Psoas muscle (tissue), 8 donors: ENCODE data around the gene CCDC137. TPM values are rescaled to one million over a fixed set of nuclear protein-coding genes. Genes with fewer than 3 reads are reported as not detected.

Experiments
- ATAC-seq, 4 donors: fragments of 200-7000 bp; cut with Tn5 transposase; one replicate each; pipeline ENCODE4 v1.9.1; 2020; ENCODE audit warnings: moderate library complexity in 3 of 4, mild to moderate bottlenecking in 2 of 4
- DNase-seq, 2 donors: peaks; one replicate each; pipeline ENCODE4 v3.0.0-alpha.2; 2020
- H3K27ac ChIP-seq: fragments of 200-600 bp; one replicate; pipeline ENCODE4 v1.8.0; 2022
- H3K27me3 ChIP-seq, 3 donors: fragments of 200-600 bp in 1 of 3; one replicate each; pipeline versions ENCODE4 v1.6.1 to v1.8.0; 2013 to 2022; ENCODE audit warnings: low read length in 2 of 3, mild to moderate bottlenecking in 2 of 3, moderate library complexity in 1 of 3; ENCODE audit not compliant: insufficient read depth in 3 of 3
- H3K36me3 ChIP-seq, 2 donors: fragments of 200-600 bp in 1 of 2; one replicate each; pipeline versions ENCODE4 v1.6.1 to v1.8.0; 2013 to 2022; ENCODE audit warnings: low read depth in 1 of 2, mild to moderate bottlenecking in 1 of 2, moderate library complexity in 1 of 2; ENCODE audit not compliant: insufficient read depth in 1 of 2
- H3K4me1 ChIP-seq: fragments of 200-600 bp; one replicate; pipeline ENCODE4 v1.8.0; 2022
- H3K4me3 ChIP-seq: fragments of 200-600 bp; one replicate; pipeline ENCODE4 v1.8.0; 2022; ENCODE audit warnings: mild to moderate bottlenecking
- H3K9me3 ChIP-seq: fragments of 200-600 bp; one replicate; pipeline ENCODE4 v1.8.0; 2022
- CTCF ChIP-seq: fragments of 200-600 bp; IDR thresholded peaks from one replicate; pipeline ENCODE4 v1.8.0; 2022; ENCODE audit warnings: antibody characterized with exemption
- WGBS, 3 donors: extraction: QIAGEN DNeasy Blood & Tissue Kit; methylation state at CpG; one replicate each; pipeline versions ENCODE4 v1.1.6 to v1.1.7; 2013; 5-methylcytosine and 5-hydroxymethylcytosine counted together
- intact Hi-C, 2 donors: fragments of 100-400 bp; cut with DNase I; formaldehyde crosslinking; loops; one replicate each; pipeline versions ENCODE4 v1.11.0 to v1.14.2; 2022
- polyA plus RNA-seq, 3 donors: library from polyadenylated mRNA; stranded (reverse); fragments of 200-250 nt; gene quantifications; one replicate each; pipeline ENCODE4 v1.2.3, GENCODE V29; 2013
- total RNA-seq, 4 donors: library from RNA; stranded (reverse); fragmentation: NEBNext Ultra II Directional in 2 of 4; extraction: Animal tissue kit (Norgen Biotek cat#: 25700) in 2 of 4; gene quantifications; one replicate each; pipeline versions ENCODE4 v1.2.1 to v1.2.4, GENCODE V29; 2021 to 2023
- donor health status: healthy with polysubstance abuse.
- donor health status: DM: no; HTN: no; CAD: no; lungs with moderate emphysema.
- donor health status: Bipolar disorder and iron deficiency.
- donor health status: healthy.
- donor health status: DM: yes; HTN: yes; CAD: no.
- donor health status: DM: no; HTN: no; CAD: no.
- donor health status: DM: no; HTN: no; CAD: no.
- donor health status: DM: yes; HTN: yes; CAD: no.

The CCDC137 gene
- total and polyA plus RNA-seq, 7 donors = 4.8 to 47.4 (median 11.3) TPM

DNA sequence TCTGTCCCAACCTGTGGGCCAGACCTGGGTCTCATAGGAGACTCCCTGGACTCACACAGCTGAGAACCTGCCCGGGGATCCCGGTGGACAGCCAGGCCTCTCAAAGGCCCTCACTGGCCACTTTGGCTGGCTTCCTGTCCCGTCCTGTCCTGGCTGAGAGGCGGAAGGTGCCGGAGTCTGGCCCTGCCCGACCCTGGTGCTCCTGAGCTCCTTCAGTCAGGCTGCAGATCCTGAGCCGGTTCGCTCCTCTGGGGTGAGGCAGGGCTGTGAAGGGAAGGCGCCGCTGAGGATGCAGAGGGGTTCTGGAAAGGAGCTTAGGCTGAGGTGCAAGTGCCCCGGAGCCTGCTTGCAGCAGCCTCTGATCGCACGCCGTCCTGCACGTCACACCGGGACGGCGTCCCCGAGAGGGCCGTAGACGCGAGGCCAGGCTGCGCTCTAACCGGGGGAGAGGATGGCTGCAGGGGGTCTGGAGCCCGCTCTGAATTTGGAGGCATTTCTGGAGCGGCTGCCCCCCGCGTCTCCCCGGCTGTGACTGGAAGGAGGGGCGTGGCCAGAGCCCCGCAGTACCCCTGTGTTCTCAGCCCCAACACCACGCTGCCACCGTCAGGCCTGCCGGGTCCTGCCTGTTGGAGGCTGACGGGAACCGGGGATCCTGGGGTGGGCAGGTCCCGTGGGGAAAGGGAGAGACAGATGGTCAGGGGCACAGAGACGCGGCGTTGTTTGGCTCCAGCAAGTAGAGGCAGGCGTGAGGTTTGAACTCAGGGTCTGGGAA is 21.4 kb downstream of the CCDC137 start:
- H3K27me3 ChIP-seq = no peaks in the 10 kb centered on the region
- no peak for DNase-seq
- ATAC-seq = no peak
- H3K4me1 ChIP-seq = peaks cover 10% of the 10 kb centered on the region
- no peak overlapping the region for H3K4me3 ChIP-seq
- no peak for TF ChIP-seq CTCF
- H3K9me3 ChIP-seq = no peaks in the 10 kb centered on the region
- no peak overlapping the region for H3K27ac ChIP-seq
- intact Hi-C loops = no loop called here
- peaks cover 8 to 76% of the 10 kb centered on the region in 2 donors for H3K36me3 ChIP-seq
- WGBS, 3 donors = 90 to 92% (median 92%) methylated on average over 35 to 41 of the region's 41 CpGs

- Histone ChIP-seq H3K9me3 (no peaks in the 10 kb centered on the region), H3K4me3 (no peak overlapping the region), H3K36me3 (peaks cover 8 to 83% of the 10 kb centered on the region in 2 donors), H3K27ac (no peak overlapping the region), H3K4me1 (peaks cover 10% of the 10 kb centered on the region), H3K27me3 (no peaks in the 10 kb centered on the region)
- WGBS, 3 donors = 86 to 90% (median 87%) methylated on average over 14 of the region's 14 CpGs
- intact Hi-C loops = no loop called here
- ATAC-seq (no peak), DNase-seq (no peak)
- TF ChIP-seq CTCF = no peak
Measured at GRCh38 chr17:81688616-81689015, 22.1 kb downstream of the CCDC137 start.

- H3K27me3 ChIP-seq = no peaks in the 10 kb centered on the region
- intact Hi-C loops = no loop called here
- no peak for TF ChIP-seq CTCF
- H3K9me3 ChIP-seq = no peaks in the 10 kb centered on the region
- H3K27ac ChIP-seq = no peak overlapping the region
- peaks cover 8 to 97% of the 10 kb centered on the region in 2 donors for H3K36me3 ChIP-seq
- DNase-seq = no peak
- peaks cover 5% of the 10 kb centered on the region for H3K4me1 ChIP-seq
- no peak overlapping the region for H3K4me3 ChIP-seq
- 85 to 88% (median 85%) methylated on average over 18 of the region's 18 CpGs for WGBS, 3 donors
- ATAC-seq = no peak
Measured at GRCh38 chr17:81690066-81690465, 23.5 kb downstream of the CCDC137 start.

- peaks cover 8 to 100% of the 10 kb centered on the region in 2 donors for H3K36me3 ChIP-seq
- TF ChIP-seq CTCF = no peak
- H3K27me3 ChIP-seq = no peaks in the 10 kb centered on the region
- no peaks in the 10 kb centered on the region for H3K9me3 ChIP-seq
- no peak for ATAC-seq
- 81 to 86% (median 86%) methylated on average over 17 of the region's 17 CpGs for whole genome bisulfite sequencing, 3 donors
- no peaks in the 10 kb centered on the region for H3K4me1 ChIP-seq
- no peak overlapping the region for H3K4me3 ChIP-seq
- DNase-seq = no peak
- no peak overlapping the region for H3K27ac ChIP-seq
- intact Hi-C loops = no loop called here
Measured at GRCh38 chr17:81690549-81690948, 24.0 kb downstream of the CCDC137 start.

GRCh38 chr17:81691196-81691595 is 24.7 kb downstream of the CCDC137 start:
- 85 to 94% (median 89%) methylated on average over 18 of the region's 18 CpGs for WGBS, 3 donors
- H3K4me3 ChIP-seq = no peak overlapping the region
- H3K9me3 ChIP-seq = no peaks in the 10 kb centered on the region
- no peaks in the 10 kb centered on the region for H3K27me3 ChIP-seq
- ATAC-seq (no peak), DNase-seq (no peak)
- H3K27ac ChIP-seq = no peak overlapping the region
- H3K4me1 ChIP-seq = no peaks in the 10 kb centered on the region
- intact Hi-C loops = no loop called here
- no peak for TF ChIP-seq CTCF
- H3K36me3 ChIP-seq = peaks cover 8 to 100% of the 10 kb centered on the region in 2 donors
